ENCODE results near the gene CCM2.
"Not testable (repeated sequence)": the region's sequence is repeated elsewhere in the genome, so short reads cannot be mapped to it uniquely, and the experiment has no call there.

CCM2 gene

GRCh38 chr7:45032421-45032820, 32.4 kb downstream of the CCM2 start:
- TF ChIP-seq, protein P1, sequence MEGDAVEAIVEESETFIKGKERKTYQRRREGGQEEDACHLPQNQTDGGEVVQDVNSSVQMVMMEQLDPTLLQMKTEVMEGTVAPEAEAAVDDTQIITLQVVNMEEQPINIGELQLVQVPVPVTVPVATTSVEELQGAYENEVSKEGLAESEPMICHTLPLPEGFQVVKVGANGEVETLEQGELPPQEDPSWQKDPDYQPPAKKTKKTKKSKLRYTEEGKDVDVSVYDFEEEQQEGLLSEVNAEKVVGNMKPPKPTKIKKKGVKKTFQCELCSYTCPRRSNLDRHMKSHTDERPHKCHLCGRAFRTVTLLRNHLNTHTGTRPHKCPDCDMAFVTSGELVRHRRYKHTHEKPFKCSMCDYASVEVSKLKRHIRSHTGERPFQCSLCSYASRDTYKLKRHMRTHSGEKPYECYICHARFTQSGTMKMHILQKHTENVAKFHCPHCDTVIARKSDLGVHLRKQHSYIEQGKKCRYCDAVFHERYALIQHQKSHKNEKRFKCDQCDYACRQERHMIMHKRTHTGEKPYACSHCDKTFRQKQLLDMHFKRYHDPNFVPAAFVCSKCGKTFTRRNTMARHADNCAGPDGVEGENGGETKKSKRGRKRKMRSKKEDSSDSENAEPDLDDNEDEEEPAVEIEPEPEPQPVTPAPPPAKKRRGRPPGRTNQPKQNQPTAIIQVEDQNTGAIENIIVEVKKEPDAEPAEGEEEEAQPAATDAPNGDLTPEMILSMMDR (conservative IDR thresholded peaks at IDR 0.05; ENCODE audit: low read depth): no peak
- ChIA-PET CTCF (no interaction called here), POLR2A (ENCODE audit: low non-redundant PET) (no interaction called here)
- peak overlapping the region; percentile 93 for H3K27ac ChIP-seq
- DNase-seq (ENCODE audit: low spot score): no peak

GRCh38 chr7:45033261-45033930, 33.4 kb downstream of the CCM2 start:
- CTCF ChIA-PET: interaction anchor here (0.6 kb wide), 1 partner anchor 158 kb away, joined by 3 read pairs; no protein-coding TSS in a partner anchor
- DNase-seq (ENCODE audit: low spot score): peak; percentile 32
- H3K27ac ChIP-seq: peak overlapping the region; percentile 93
- TF ChIP-seq, protein P1 (conservative IDR thresholded peaks at IDR 0.05; ENCODE audit: low read depth): no peak
- POLR2A ChIA-PET (ENCODE audit: low non-redundant PET): interaction anchor here (0.6 kb wide), 2 partner anchors 47 to 229 kb away, joined by 3 to 5 read pairs; no protein-coding TSS in a partner anchor

- peak overlapping the region; percentile 93 for H3K27ac ChIP-seq
Observed at GRCh38 chr7:45033931-45034290, 33.9 kb downstream of the CCM2 start.

DNA sequence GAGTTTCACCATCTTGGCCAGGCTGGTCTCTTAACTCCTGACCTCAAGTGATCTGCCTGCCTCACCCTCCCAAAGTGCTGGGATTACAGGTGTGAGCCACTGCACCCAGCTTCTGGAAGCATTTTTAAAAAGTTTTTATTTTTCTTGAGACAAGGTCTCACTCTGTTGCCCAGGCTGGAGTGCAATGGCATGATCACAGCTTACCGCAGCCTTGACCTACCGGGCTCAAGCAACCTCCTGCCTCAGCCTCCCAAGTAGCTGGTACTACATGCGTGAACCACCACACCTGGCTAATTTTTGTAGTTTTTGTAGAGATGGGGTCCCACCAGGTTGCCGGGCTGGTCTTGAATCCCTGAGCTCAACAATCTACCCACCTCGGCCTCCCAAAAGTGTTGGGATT, 34.7 kb downstream of the CCM2 start:
- CTCF ChIA-PET: not testable (repeated sequence)

More at GRCh38 chr7:45033931-45034290, 33.9 kb downstream of the CCM2 start:
- ChIA-PET POLR2A (ENCODE audit: low non-redundant PET) (interaction anchor here (0.6 kb wide), 2 partner anchors 47 to 230 kb away, joined by 3 to 5 read pairs; no protein-coding TSS in a partner anchor), CTCF (interaction anchor here (0.6 kb wide), 1 partner anchor 159 kb away, joined by 3 read pairs; no protein-coding TSS in a partner anchor)
- TF ChIP-seq, protein P1 (conservative IDR thresholded peaks at IDR 0.05; ENCODE audit: low read depth): no peak
- DNase-seq (ENCODE audit: low spot score): peak; percentile 83

GRCh38 chr7:45035371-45035770, 35.4 kb downstream of the CCM2 start:
- ChIA-PET POLR2A (ENCODE audit: low non-redundant PET) (no interaction called here), CTCF (no interaction called here)
- no peak for DNase-seq (ENCODE audit: low spot score)
- TF ChIP-seq, protein P1 (conservative IDR thresholded peaks at IDR 0.05; ENCODE audit: low read depth): no peak
- no peak overlapping the region for H3K27ac ChIP-seq

More for the DNA sequence above, 34.7 kb downstream of the CCM2 start:
- H3K27ac ChIP-seq: peak overlapping the region; percentile 93
- DNase-seq (ENCODE audit: low spot score); POLR2A ChIA-PET (ENCODE audit: low non-redundant PET): not testable (repeated sequence)

DNA sequence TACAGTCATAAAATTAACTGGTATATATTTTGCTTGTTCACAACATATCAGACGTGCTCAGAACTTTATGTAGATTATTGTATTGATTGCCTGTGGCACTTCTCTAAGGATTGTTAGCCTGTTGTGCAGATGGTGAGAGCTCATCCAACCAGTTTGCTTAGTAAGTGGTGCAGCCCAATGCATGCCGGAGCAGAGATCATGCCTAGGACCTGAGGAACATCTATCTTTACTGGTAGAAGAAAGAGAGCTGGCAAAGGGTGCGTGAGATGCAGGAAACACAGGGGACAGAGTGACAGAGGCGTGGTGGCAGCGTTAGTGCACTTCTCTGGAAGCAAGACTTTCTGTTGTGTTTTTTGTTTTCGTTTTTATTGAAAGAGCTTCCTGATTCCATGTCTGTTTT, 35.9 kb downstream of the CCM2 start:
- CTCF ChIA-PET: interaction anchor here (0.7 kb wide), 1 partner anchor 11 kb away, joined by 3 read pairs; no protein-coding TSS in a partner anchor
- POLR2A ChIA-PET (ENCODE audit: low non-redundant PET): no interaction called here
- TF ChIP-seq, protein P1 (conservative IDR thresholded peaks at IDR 0.05; ENCODE audit: low read depth): no peak
- no peak overlapping the region for H3K27ac ChIP-seq
- DNase-seq (ENCODE audit: low spot score): no peak

GRCh38 chr7:45036317-45036716, 36.3 kb downstream of the CCM2 start:
- ChIA-PET POLR2A (ENCODE audit: low non-redundant PET) (no interaction called here), CTCF (interaction anchor here (0.5 to 0.7 kb wide), 2 partner anchors 11 to 448 kb away, joined by 3 read pairs; no protein-coding TSS in a partner anchor)
- H3K27ac ChIP-seq: no peak overlapping the region
- TF ChIP-seq, protein P1 (conservative IDR thresholded peaks at IDR 0.05; ENCODE audit: low read depth): no peak
- no peak for DNase-seq (ENCODE audit: low spot score)
